WTC11 (cell line): ENCODE data around the gene PACS1. TPM values are rescaled to one million over a fixed set of nuclear protein-coding genes. Genes with fewer than 3 reads are reported as not detected.

ENCODE experiments used
- ATAC-seq: fragments of 200-7000 bp; cut with Tn5 transposase; 2 replicates; pipeline ENCODE4 v1.10.0; 2021; ENCODE audit warnings: mild to moderate bottlenecking, moderate library complexity
- CTCF ChIA-PET: fragments of 300-600 bp; sonication (Branson Sonifier 250); formaldehyde crosslinking; loops from one replicate; lab custom pipeline; 2021; ENCODE audit warnings: antibody characterized with exemption; lab: Charles Lee
- POLR2A ChIA-PET: fragments of 350-600 bp; sonication (Branson Sonifier 250); formaldehyde crosslinking; loops from one replicate; lab custom pipeline; 2021; ENCODE audit warnings: antibody characterized with exemption; lab: Charles Lee
- DNase-seq: peaks from one replicate; pipeline ENCODE4 v3.0.0; 2021; ENCODE audit warnings: low spot score
- H3K27ac Mint-ChIP-seq: 2 replicates; pipeline ENCODE4 v1.8.0; 2021; ENCODE audit warnings: mixed read lengths
- H3K27me3 Mint-ChIP-seq: 2 replicates; pipeline ENCODE4 v1.8.0; 2021; ENCODE audit warnings: low read depth, mild to moderate bottlenecking, moderate library complexity, mixed read lengths
- H3K36me3 Mint-ChIP-seq: 2 replicates; pipeline ENCODE4 v1.8.0; 2021; ENCODE audit warnings: mixed read lengths
- H3K4me1 Mint-ChIP-seq: 2 replicates; pipeline ENCODE4 v1.8.0; 2022; ENCODE audit warnings: mixed read lengths
- H3K4me3 Mint-ChIP-seq: 2 replicates; pipeline ENCODE4 v1.8.0; 2021; ENCODE audit warnings: mild to moderate bottlenecking, moderate library complexity, mixed read lengths
- H3K9me3 Mint-ChIP-seq: 2 replicates; pipeline ENCODE4 v1.8.0; 2021; ENCODE audit warnings: mixed read lengths
- CTCF ChIP-seq: fragments of 200-600 bp; IDR thresholded peaks from 2 replicates; pipeline ENCODE4 v1.8.0; 2022; ENCODE audit warnings: antibody characterized with exemption
- ERG ChIP-seq: fragments of 250-450 bp; sonication (Bioruptor Pico); IDR thresholded peaks from 2 replicates; pipeline ENCODE4 v1.8.0; 2021; ENCODE audit warnings: mild to moderate bottlenecking
- ETV6 ChIP-seq: sonication (generic); formaldehyde crosslinking; IDR thresholded peaks from 2 replicates; pipeline ENCODE4 v1.8.1; 2022; ENCODE audit warnings: mild to moderate bottlenecking, missing genetic modification reagents
- IRF1 ChIP-seq: sonication (generic); formaldehyde crosslinking; IDR thresholded peaks from 2 replicates; pipeline ENCODE4 v1.8.0; 2023; ENCODE audit warnings: missing genetic modification reagents
- ZNF219 ChIP-seq: sonication (generic); formaldehyde crosslinking; IDR thresholded peaks from 2 replicates; pipeline ENCODE4 v1.8.0; 2023; ENCODE audit warnings: missing genetic modification reagents, mild to moderate bottlenecking, borderline replicate concordance
- ZNF232 ChIP-seq: sonication (generic); formaldehyde crosslinking; IDR thresholded peaks from 2 replicates; pipeline ENCODE4 v1.8.0; 2022; ENCODE audit warnings: mild to moderate bottlenecking, missing genetic modification reagents
- ZNF317 ChIP-seq: sonication (generic); formaldehyde crosslinking; IDR thresholded peaks from 2 replicates; pipeline ENCODE4 v1.8.1; 2023; ENCODE audit warnings: low read depth, mild to moderate bottlenecking, moderate library complexity, missing genetic modification reagents, borderline replicate concordance
- ZNF425 ChIP-seq: fragments of 250-450 bp; sonication (Bioruptor Pico); conservative IDR thresholded peaks from 2 replicates; pipeline ENCODE4 v1.9.0; 2021; ENCODE audit warnings: mild to moderate bottlenecking
- total RNA-seq: library from RNA; stranded (reverse); gene quantifications from 3 replicates; pipeline ENCODE4 v1.2.3, GENCODE V29; 2021

The PACS1 gene
- total RNA-seq, 1 experiment from 2014 or later = 34.8 TPM

- TF ChIP-seq CTCF (no peak), ZNF425 (CRISPR knock-in tag) (no peak), ERG (CRISPR knock-in tag) (no peak)
These were observed 215.3 kb downstream of the PACS1 start (continued) for GRCh38 chr11:66285250-66285947.

GRCh38 chr11:66286699-66287098 lies 216.6 kb downstream of the PACS1 start:
- POLR2A ChIA-PET = no interaction called here
- H3K36me3 Mint-ChIP-seq = no peaks in the 10 kb centered on the region
- TF ChIP-seq IRF1 (no peak), ZNF219 (CRISPR knock-in tag) (no peak), ERG (CRISPR knock-in tag) (no peak), ETV6 (no peak)
- no peak overlapping the region for H3K27ac Mint-ChIP-seq
- 0 out of 2 replicates have a peak overlapping the region, but pooled peaks have one; percentile 3 for H3K4me3 Mint-ChIP-seq
- no peak for DNase-seq
- H3K4me1 Mint-ChIP-seq = peaks cover 25% of the 10 kb centered on the region
- no peaks in the 10 kb centered on the region for H3K9me3 Mint-ChIP-seq
- peaks cover 22% of the 10 kb centered on the region for H3K27me3 Mint-ChIP-seq
- ATAC-seq = no peak
- CTCF ChIA-PET = interaction anchor here (1.4 kb wide), 1 partner anchor 21 kb away, joined by 3 read pairs; no protein-coding TSS in a partner anchor

GRCh38 chr11:66287211-66287888 lies 217.3 kb downstream of the PACS1 start:
- Mint-ChIP-seq H3K4me1 (peaks cover 23% of the 10 kb centered on the region), H3K36me3 (no peaks in the 10 kb centered on the region), H3K9me3 (no peaks in the 10 kb centered on the region), H3K4me3 (peak overlapping the region; percentile 96), H3K27ac (no peak overlapping the region), H3K27me3 (peaks cover 23% of the 10 kb centered on the region)
- ATAC-seq = no peak
- ChIA-PET CTCF (interaction anchor here (0.8 to 1.4 kb wide), 2 partner anchors 22 to 65 kb away, joined by 3 read pairs; no protein-coding TSS in a partner anchor), POLR2A (no interaction called here)
- no peak for DNase-seq
- TF ChIP-seq ZNF232 (CRISPR knock-in tag) (no peak), IRF1 (no peak), ZNF317 (CRISPR knock-in tag) (no peak)
- TF ChIP-seq, all 79 proteins: peak for 0
